ENCODE results near the gene MARVELD3.

DNA sequence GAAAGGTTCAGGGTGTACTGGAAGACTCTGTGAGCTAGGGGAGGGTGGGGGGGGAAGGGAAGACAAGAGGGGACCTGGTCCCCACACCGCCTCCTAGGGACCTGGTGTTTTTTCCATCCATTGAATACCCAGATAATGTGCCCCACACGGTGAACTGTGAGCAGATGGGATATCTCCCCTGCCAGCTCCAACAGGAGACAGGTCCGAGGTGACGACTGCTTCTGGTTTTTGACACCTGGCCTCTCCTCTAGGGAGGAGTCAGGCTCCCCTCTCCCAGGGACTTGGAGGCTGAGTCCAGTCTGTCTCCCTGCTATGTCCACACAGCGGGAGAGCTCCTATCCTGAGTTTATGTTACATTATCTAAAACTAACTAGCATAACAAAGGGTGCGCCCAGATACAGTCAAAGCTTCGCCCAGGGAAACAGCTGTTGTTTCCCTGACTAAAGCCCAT is 1.8 kb downstream of the MARVELD3 start:
- TF ChIP-seq CTCF (IDR thresholded peaks at IDR 0.05): no peak
- no peak for TF ChIP-seq EZH2phosphoT487 (IDR thresholded peaks at IDR 0.05)
- TF ChIP-seq EZH2 (IDR thresholded peaks at IDR 0.05): no peak
